Activated CD4-positive, alpha-beta T cell treated with anti-CD3 and anti-CD28 coated beads, Interleukin-2, amount 50 U/mL, for 16 hours (primary cell): ENCODE data around the gene KDM4B.

ENCODE experiments used
- DNase-seq: peaks from one replicate; pipeline ENCODE4 v3.0.0-alpha.2; 2020

KDM4B gene

GRCh38 chr19:5016781-5017180, 47.9 kb downstream of the KDM4B start:
- no peak for DNase-seq

GRCh38 chr19:5017235-5017634, 48.3 kb downstream of the KDM4B start:
- no peak for DNase-seq

DNA sequence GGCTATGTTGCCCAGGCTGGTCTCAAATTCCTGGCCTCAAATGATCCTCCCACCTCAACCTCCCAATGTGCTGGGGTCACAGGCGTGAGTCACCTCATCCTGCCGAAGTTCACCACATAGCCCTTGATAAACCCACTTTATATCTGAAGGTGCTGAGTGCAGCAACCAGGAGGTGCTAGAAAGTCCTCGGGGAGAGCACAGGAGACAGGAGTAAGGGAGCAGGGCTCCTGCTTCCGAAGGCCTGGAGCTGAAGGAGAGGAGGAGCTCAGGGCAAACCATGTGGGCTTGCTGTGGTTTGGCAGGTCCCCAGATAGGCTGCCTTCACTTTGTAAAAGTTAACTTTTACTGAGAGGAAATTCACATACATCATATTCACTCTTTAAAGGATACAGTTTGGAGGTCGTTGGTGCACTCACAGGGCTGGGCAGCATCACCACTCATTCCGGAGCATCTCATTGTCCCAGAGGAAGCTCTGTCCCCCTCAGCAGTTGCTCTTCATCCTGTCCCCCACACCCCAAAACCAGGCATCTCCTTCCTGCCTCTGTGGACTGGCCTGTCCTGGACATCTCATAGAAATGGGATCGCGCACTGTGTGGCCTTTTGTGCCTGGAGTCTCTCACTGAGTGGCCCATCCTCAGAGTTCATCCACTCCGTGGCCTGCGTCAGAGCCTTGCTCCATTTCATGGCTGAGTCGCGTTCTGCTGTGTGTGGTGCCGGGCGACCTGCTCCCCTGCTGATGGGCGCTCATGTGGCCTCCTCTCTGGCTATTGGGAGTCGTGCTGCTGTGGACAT, 49.5 kb downstream of the KDM4B start:
- no peak for DNase-seq

DNA sequence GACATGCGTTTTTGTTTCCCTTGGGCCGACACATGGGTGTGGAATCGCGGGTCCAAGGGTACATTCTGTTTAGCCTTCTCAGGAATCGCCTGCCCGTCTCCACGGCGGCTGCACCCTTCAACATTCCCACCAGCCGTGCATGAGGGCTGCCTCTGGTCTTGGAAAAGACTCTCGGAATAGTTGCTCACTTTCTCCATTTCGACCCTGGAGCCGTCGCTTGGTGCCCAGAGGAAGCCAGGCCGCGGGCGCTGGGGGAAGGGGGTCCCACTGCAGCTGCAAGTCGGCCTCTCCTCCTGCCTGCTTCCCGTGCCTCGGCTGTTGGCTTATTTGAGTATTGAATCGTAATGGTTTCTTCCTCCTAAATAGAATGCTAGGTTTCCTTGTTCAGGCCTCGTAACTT, 51.5 kb downstream of the KDM4B start:
- no peak for DNase-seq

- DNase-seq, result no peak
Measured at GRCh38 chr19:5021046-5021445, 52.1 kb downstream of the KDM4B start.

- DNase-seq, result no peak
Measured at GRCh38 chr19:5022066-5022860, 53.4 kb downstream of the KDM4B start.

DNA sequence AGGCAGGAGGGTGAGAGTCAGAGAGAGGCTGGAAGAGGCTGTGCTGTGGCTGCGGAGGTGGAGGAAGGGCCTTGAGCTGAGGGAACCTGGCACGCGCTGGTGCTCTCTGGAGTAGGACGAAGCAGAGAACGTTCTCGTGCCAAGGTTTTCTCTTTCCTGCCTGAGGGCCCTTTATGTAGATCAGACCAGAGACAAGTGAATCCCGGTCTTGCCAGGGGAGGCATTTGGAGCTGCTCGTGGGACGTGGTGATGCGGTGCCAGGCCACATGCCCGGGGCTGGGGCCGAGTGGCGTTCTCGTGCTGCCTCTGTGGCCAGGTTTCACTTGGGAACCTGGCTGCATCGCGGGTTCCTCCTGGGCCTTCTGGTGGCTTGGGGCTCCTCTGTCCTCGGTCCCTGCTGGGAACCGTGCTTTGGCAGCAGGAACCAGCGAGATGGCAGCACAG, 54.2 kb downstream of the KDM4B start:
- DNase-seq, result no peak

DNA sequence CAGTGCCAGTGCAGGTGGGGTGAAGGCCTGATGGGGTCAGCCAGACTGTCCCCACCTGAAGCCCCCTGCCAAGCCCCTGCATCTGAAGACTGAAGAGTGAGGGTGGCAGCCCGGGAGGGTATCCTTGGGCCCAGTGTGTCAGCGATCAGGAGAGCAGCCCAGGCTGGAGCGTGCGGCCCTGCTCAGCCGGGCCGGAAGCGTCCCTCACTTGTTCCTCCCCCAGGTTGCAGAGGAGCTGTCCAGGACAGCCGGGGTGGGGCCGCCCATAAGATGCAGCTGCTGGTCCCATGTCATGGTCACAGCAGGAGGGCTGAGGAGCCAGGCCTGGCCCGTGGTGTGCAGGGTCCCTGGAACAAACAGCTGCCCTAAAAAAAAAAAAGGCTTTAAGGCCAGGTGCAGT, 55.4 kb downstream of the KDM4B start:
- no peak for DNase-seq

- no peak for DNase-seq
Measured at GRCh38 chr19:5025027-5025426, 56.1 kb downstream of the KDM4B start.

GRCh38 chr19:5026706-5027273, 57.9 kb downstream of the KDM4B start:
- no peak for DNase-seq

- no peak for DNase-seq
Measured at GRCh38 chr19:5028229-5028886, 59.4 kb downstream of the KDM4B start.

DNA sequence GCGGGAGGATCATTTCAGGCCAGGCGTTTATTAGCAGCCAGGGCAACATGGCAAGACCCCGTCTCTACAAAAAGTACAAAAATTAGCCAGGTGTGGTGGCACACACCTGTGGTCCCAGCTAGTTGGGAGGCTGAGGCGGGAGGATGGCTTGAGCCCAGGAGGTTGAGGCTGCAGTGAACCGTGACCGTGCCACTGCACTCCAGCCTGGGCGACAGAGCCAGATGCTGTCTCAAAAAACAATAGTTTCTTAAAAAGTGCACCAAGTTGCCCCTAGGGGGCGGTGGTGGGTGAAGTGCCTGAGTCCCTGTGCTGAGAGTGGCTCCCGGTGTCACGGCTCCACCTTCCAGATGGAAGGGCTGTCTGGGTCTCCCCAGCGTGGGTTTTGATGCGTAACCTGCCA, 60.7 kb downstream of the KDM4B start:
- DNase-seq, result peak; percentile 73

DNA sequence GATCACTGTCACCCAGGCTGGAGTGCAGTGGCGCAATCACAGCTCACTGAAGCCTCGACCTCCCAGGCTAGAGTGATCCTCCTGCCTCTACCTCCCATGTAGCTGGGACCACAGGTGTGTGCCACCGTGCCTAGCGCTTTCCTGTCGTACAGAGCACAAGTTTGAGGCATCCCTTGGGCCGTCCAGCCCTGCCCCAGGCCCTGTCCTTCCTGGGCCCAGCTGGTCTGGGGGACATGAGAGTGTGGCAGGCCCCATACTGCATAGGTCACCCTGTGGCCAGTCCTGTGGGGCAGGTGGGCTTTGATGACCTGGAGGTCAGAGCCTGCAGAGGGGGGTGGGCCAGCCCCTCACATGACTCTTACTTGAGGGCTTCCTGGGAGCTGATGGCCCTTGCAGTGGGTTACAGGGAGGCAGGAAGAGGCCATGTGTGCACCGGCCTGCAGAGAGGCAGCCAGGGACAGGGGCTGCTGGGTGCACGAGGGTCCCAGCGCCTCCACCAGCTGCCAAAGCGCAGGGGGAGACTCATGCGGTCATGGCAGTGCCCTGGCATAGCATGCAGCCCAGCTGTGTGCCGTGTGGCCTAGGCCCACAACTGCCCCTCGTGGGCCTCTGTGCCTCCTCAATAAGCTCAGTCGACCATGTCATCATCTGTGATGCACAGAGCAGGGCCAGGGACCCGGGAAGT, 61.4 kb downstream of the KDM4B start:
- no peak for DNase-seq

DNA sequence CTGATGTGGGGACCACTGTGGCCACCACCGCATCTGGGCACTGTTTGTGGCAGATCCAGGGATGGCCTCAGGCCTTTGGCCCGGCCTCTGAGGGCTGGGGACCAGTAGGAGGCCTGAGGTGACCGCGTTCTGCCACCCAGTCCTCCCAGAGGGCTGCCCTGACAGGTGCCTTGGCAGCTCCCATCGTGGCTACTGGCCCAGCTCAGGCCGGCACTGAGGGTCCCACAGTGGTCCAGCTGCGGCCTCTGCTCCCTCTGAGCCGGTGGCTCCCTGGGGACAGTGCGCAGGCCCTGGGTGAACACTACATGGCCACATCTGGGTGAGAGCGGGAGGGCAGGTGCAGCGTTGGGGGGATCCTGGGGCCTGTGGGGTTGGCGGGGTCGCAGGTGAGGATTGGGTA, 61.9 kb downstream of the KDM4B start:
- no peak for DNase-seq

- peak; percentile 76 for DNase-seq
Measured at GRCh38 chr19:5031231-5032100, 62.6 kb downstream of the KDM4B start.

GRCh38 chr19:5032101-5032967, 63.4 kb downstream of the KDM4B start:
- no peak for DNase-seq

DNA sequence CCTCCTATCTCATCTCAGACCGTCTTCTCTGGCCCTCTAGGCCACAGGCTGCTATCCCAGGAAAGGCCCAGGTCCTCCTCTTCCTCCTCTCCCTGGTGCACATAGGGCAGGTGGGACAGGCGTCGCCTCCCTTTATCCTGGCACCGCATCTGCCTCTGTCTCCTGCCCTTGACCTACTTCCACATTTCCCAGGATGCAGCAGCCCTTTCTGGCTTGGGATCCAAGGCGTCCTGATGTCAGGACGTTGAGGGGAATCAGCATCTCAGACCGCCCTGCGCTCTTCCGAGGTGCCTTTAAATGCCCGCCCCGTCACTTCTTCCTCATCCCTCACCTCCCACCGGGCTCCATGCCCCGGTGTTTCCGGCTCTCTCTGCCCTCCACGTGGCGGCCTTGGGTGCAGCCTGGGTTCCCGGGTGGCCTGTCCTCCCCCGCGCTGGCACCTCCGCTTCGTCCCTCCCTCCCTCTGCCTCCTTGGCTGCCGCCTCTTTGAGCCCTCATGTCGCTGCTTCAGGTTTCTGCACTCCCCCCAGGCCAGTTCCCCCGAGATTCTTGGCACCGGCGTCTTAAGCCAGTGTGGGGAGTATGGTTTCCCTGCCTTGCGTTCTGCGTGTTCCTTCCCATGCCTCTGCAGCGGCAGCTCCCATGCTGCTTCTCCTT, 66.3 kb downstream of the KDM4B start:
- no peak for DNase-seq

GRCh38 chr19:5035793-5036697, 67.1 kb downstream of the KDM4B start:
- DNase-seq, result no peak
